Measurements from ENCODE around the gene ASTN2.

The ASTN2 gene, protein sequence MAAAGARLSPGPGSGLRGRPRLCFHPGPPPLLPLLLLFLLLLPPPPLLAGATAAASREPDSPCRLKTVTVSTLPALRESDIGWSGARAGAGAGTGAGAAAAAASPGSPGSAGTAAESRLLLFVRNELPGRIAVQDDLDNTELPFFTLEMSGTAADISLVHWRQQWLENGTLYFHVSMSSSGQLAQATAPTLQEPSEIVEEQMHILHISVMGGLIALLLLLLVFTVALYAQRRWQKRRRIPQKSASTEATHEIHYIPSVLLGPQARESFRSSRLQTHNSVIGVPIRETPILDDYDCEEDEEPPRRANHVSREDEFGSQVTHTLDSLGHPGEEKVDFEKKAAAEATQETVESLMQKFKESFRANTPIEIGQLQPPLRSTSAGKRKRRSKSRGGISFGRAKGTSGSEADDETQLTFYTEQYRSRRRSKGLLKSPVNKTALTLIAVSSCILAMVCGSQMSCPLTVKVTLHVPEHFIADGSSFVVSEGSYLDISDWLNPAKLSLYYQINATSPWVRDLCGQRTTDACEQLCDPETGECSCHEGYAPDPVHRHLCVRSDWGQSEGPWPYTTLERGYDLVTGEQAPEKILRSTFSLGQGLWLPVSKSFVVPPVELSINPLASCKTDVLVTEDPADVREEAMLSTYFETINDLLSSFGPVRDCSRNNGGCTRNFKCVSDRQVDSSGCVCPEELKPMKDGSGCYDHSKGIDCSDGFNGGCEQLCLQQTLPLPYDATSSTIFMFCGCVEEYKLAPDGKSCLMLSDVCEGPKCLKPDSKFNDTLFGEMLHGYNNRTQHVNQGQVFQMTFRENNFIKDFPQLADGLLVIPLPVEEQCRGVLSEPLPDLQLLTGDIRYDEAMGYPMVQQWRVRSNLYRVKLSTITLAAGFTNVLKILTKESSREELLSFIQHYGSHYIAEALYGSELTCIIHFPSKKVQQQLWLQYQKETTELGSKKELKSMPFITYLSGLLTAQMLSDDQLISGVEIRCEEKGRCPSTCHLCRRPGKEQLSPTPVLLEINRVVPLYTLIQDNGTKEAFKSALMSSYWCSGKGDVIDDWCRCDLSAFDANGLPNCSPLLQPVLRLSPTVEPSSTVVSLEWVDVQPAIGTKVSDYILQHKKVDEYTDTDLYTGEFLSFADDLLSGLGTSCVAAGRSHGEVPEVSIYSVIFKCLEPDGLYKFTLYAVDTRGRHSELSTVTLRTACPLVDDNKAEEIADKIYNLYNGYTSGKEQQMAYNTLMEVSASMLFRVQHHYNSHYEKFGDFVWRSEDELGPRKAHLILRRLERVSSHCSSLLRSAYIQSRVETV (N-terminal part only)
- 0.68 to 11.4 (median 3.7) reads per million in 9 experiments for total RNA-seq

DNA sequence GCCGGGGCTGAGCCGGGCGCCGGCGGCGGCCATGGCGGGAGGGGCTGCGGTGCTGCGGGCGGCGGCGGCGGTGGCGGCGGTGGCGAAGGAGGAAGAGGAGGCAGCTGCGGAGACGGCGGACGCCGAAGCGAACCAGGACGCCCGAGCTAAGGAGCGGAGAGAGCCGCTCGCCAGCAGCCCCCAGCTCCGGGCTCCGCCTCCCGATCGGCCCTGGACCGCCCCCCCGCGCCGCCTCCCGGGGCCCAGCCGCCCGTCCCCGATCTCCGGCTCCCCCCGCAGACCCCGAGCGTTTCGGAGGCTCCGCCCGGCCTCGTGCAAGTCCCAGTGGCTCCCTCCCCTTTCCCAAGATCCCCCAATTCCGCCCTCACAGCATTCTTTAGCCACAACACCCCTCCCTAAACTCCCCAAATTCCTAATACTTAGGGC is at the start of gene ASTN2:
Gene ASTN2, minus strand, starts transcription at position 152 of the 426 bp plus-strand sequence. Its CDS starts 119 bp downstream, at position 33.
- no peak for DNase-seq
- Mint-ChIP-seq H3K36me3 (ENCODE audit: insufficient read depth) (no peaks in the 10 kb centered on the region), H3K4me1 (ENCODE audit: low read depth in 2 of 2) (no peaks in the 10 kb centered on the region), H3K4me3 (no peak within 1 kb of the TSS), H3K9me3 (peaks cover under 1 to 4% of the 10 kb centered on the region in 2 donors), H3K27ac (no peak within 1 kb of the TSS), H3K27me3 (peaks cover 24 to 31% of the 10 kb centered on the region in 2 donors)
- no peak for ATAC-seq (replicated peaks)

GRCh38 chr9:117462861-117463260 is 48.0 kb upstream of the ASTN2 start:
- DNase-seq, result no peak
- no peak for ATAC-seq (replicated peaks)
- Mint-ChIP-seq H3K36me3 (ENCODE audit: insufficient read depth) (no peaks in the 10 kb centered on the region), H3K4me3 (no peak overlapping the region), H3K4me1 (ENCODE audit: low read depth in 2 of 2) (no peaks in the 10 kb centered on the region), H3K27me3 (no peaks in the 10 kb centered on the region), H3K27ac (no peak overlapping the region), H3K9me3 (peaks cover 0 to 2% of the 10 kb centered on the region in 2 donors)

DNA sequence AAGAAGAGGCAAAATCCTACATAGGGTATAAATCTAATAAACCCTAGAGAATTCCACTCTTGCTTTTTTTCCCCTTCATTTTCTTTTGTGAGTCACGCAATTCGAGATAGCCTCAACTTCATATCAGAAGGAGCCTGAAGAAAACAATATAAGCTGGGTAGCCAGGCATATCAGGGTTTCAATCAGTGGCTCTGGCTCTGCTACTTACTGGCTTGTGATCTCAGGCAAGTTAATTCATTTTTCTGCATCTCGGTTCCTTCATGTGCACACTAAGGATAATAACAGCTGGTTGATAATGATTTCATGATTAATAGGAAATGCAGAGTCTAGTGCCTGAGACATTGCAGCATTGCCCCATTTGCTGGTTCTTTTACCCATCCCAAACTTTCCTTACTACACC is 46.5 kb upstream of the ASTN2 start:
- H3K9me3 Mint-ChIP-seq, result peaks cover 0 to 2% of the 10 kb centered on the region in 2 donors
- no peaks in the 10 kb centered on the region for H3K36me3 Mint-ChIP-seq (ENCODE audit: insufficient read depth)
- no peak overlapping the region for H3K4me3 Mint-ChIP-seq
- ATAC-seq (replicated peaks) (no peak), DNase-seq (no peak)
- no peaks in the 10 kb centered on the region for H3K27me3 Mint-ChIP-seq
- H3K27ac Mint-ChIP-seq, result no peak overlapping the region
- no peaks in the 10 kb centered on the region for H3K4me1 Mint-ChIP-seq (ENCODE audit: low read depth in 2 of 2)

GRCh38 chr9:117460743-117461142 is 45.9 kb upstream of the ASTN2 start:
- no peak for DNase-seq
- Mint-ChIP-seq H3K36me3 (ENCODE audit: insufficient read depth) (no peaks in the 10 kb centered on the region), H3K27ac (no peak overlapping the region), H3K9me3 (peaks cover 0 to 2% of the 10 kb centered on the region in 2 donors), H3K4me1 (ENCODE audit: low read depth in 2 of 2) (no peaks in the 10 kb centered on the region), H3K4me3 (no peak overlapping the region), H3K27me3 (no peaks in the 10 kb centered on the region)
- no peak for ATAC-seq (replicated peaks)

GRCh38 chr9:117459913-117460312 is 45.1 kb upstream of the ASTN2 start:
- Mint-ChIP-seq H3K36me3 (ENCODE audit: insufficient read depth) (no peaks in the 10 kb centered on the region), H3K9me3 (peaks cover 0 to 2% of the 10 kb centered on the region in 2 donors), H3K4me3 (no peak overlapping the region), H3K4me1 (ENCODE audit: low read depth in 2 of 2) (no peaks in the 10 kb centered on the region), H3K27me3 (no peaks in the 10 kb centered on the region), H3K27ac (no peak overlapping the region)
- no peak for ATAC-seq (replicated peaks)
- no peak for DNase-seq

DNA sequence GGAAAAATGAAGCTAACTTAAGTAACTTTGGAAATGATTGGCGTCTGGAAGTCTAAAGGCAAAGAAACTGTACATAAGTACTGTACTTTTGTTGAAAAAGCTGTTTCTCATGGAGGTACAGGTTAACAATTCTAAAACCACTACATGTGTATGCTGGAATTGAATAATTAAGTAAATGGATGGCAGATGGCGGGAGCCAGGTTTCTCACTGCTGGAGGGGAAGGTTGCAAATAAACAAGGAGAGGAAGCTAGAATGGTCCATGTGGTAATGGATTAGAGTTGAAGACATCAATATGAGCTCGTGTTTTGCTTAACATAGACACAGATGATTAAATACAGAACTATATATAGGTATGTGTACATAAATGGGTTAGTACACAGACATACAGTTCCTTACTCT is 43.2 kb upstream of the ASTN2 start:
- DNase-seq (no peak), ATAC-seq (replicated peaks) (no peak)
- H3K27ac Mint-ChIP-seq, result no peak overlapping the region
- H3K4me1 Mint-ChIP-seq (ENCODE audit: low read depth in 2 of 2), result no peaks in the 10 kb centered on the region
- H3K36me3 Mint-ChIP-seq (ENCODE audit: insufficient read depth), result no peaks in the 10 kb centered on the region
- H3K4me3 Mint-ChIP-seq, result no peak overlapping the region
- no peaks in the 10 kb centered on the region for H3K27me3 Mint-ChIP-seq
- H3K9me3 Mint-ChIP-seq, result no peaks in the 10 kb centered on the region

GRCh38 chr9:117454711-117455110 is 39.9 kb upstream of the ASTN2 start:
- no peaks in the 10 kb centered on the region for H3K36me3 Mint-ChIP-seq (ENCODE audit: insufficient read depth)

GRCh38 chr9:117453737-117454136 is 38.9 kb upstream of the ASTN2 start:
- Mint-ChIP-seq H3K4me3 (no peak overlapping the region), H3K9me3 (no peaks in the 10 kb centered on the region), H3K27ac (no peak overlapping the region), H3K4me1 (ENCODE audit: low read depth in 2 of 2) (no peaks in the 10 kb centered on the region), H3K36me3 (ENCODE audit: insufficient read depth) (no peaks in the 10 kb centered on the region), H3K27me3 (no peaks in the 10 kb centered on the region)
- ATAC-seq (replicated peaks) (no peak), DNase-seq (no peak)

More at GRCh38 chr9:117454711-117455110, 39.9 kb upstream of the ASTN2 start:
- H3K27ac Mint-ChIP-seq, result no peak overlapping the region
- no peak for DNase-seq
- ATAC-seq (replicated peaks), result no peak
- H3K27me3 Mint-ChIP-seq, result no peaks in the 10 kb centered on the region
- H3K9me3 Mint-ChIP-seq, result no peaks in the 10 kb centered on the region
- H3K4me1 Mint-ChIP-seq (ENCODE audit: low read depth in 2 of 2), result no peaks in the 10 kb centered on the region
- H3K4me3 Mint-ChIP-seq, result no peak overlapping the region

DNA sequence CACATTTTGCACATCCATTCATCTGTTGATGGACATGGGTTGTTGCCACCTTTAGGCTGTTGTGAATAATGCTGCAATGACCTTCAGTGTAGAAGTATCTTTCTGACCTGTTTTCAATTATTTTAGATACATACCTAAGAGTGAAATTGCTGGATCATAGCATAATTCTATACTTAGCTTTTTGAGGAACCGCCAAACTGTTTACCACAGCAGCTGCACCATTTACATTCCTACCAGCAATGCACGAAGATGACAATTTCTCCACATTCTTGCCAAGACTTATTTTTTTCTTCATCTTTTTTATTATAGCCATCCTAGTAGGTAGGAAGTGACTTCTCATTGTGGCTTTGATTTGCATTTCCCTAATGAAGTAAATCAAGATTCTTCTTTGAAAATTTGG is 36.5 kb upstream of the ASTN2 start:
- Mint-ChIP-seq H3K4me3 (no peak overlapping the region), H3K27me3 (no peaks in the 10 kb centered on the region), H3K4me1 (ENCODE audit: low read depth in 2 of 2) (no peaks in the 10 kb centered on the region), H3K36me3 (ENCODE audit: insufficient read depth) (no peaks in the 10 kb centered on the region), H3K27ac (no peak overlapping the region), H3K9me3 (no peaks in the 10 kb centered on the region)
- DNase-seq (no peak), ATAC-seq (replicated peaks) (no peak)

DNA sequence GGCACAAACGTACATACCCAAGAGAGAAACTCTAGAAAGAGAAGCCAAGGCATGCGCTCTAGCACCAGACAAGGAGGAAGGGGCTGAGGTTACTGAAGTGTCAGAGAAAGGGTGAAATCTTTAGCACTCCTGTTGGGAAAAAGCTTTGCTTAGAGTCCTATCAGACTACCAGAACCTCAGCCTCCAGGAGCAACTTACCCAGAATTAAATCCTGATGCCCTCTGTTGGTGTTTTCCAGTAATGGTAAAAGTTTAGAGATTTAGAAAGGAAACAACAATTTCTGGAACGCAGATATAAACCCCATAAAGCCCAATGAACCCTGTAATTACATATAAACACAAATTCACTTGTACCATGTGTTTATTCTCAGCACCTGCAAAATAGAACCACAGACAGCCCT is 33.2 kb upstream of the ASTN2 start:
- ATAC-seq (replicated peaks), result no peak
- H3K27ac Mint-ChIP-seq, result no peak overlapping the region
- no peak for DNase-seq
- H3K9me3 Mint-ChIP-seq, result peaks cover 1 to 5% of the 10 kb centered on the region in 2 donors
- no peaks in the 10 kb centered on the region for H3K27me3 Mint-ChIP-seq
- no peaks in the 10 kb centered on the region for H3K4me1 Mint-ChIP-seq (ENCODE audit: low read depth in 2 of 2)
- H3K4me3 Mint-ChIP-seq, result no peak overlapping the region
- peaks cover 3% of the 10 kb centered on the region for H3K36me3 Mint-ChIP-seq (ENCODE audit: insufficient read depth)

- Mint-ChIP-seq H3K4me1 (ENCODE audit: low read depth in 2 of 2) (no peaks in the 10 kb centered on the region), H3K27ac (no peak overlapping the region), H3K27me3 (no peaks in the 10 kb centered on the region), H3K36me3 (ENCODE audit: insufficient read depth) (peaks cover 3% of the 10 kb centered on the region), H3K9me3 (peaks cover 4 to 5% of the 10 kb centered on the region in 2 donors), H3K4me3 (no peak overlapping the region)
- ATAC-seq (replicated peaks), result no peak
- DNase-seq, result no peak
Measured at GRCh38 chr9:117445631-117446030, 30.8 kb upstream of the ASTN2 start.

GRCh38 chr9:117444501-117444900 is 29.6 kb upstream of the ASTN2 start:
- Mint-ChIP-seq H3K4me3 (no peak overlapping the region), H3K4me1 (ENCODE audit: low read depth in 2 of 2) (no peaks in the 10 kb centered on the region), H3K36me3 (ENCODE audit: insufficient read depth) (peaks cover 3% of the 10 kb centered on the region), H3K27me3 (no peaks in the 10 kb centered on the region), H3K27ac (no peak overlapping the region), H3K9me3 (peaks cover 4 to 5% of the 10 kb centered on the region in 2 donors)
- ATAC-seq (replicated peaks), result no peak
- no peak for DNase-seq

GRCh38 chr9:117437283-117437682 is 22.4 kb upstream of the ASTN2 start:
- Mint-ChIP-seq H3K27me3 (no peaks in the 10 kb centered on the region), H3K36me3 (ENCODE audit: insufficient read depth) (peaks cover 3% of the 10 kb centered on the region), H3K4me1 (ENCODE audit: low read depth in 2 of 2) (no peaks in the 10 kb centered on the region), H3K9me3 (peaks cover 0 to 2% of the 10 kb centered on the region in 2 donors), H3K27ac (no peak overlapping the region), H3K4me3 (no peak overlapping the region)
- DNase-seq (no peak), ATAC-seq (replicated peaks) (no peak)
